ENCODE measurements around the gene TACC2.

The TACC2 gene

DNA sequence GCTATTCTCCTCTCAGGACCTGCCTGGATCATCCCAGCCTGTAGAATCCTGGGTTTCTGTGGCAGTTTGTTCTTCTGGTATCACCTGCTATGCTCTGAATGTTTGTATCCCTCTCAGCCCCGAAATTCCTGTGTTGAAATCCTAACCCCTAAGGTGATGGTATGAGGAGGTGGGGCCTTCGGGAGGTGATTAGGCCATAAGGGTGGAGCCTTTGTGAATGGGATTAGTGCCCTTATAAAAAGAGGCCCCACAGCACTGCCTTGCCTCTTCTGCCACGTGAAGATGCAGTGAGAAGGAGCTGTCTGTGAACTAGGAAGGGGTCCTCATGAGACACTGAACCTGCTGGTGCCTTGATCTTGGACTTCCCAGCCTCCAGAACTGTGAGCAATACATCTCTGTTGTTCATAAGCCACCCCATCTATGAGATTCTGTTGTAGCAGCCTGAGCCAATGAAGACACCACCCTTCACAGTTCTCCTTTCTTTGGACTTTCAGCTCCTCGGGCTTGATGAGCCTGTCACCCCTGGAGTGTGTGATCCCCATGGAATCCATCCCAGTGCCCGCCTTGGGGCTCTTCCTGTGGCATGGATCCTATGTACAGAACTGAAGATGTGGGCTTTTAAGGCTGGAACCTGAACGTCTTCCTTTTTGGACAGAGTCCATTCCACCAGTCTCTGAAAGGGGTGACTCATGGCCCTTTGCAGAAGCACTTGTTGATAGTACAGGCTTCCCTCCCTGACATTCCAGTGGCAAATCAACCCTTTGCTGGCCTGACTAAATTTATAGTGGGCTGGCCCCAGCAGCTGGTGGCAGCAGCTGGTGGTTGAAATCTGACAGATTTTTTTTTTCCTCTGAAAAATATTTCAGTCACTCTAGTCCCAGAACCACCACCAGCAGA lies 138.0 kb downstream of the TACC2 start:
- no peak for DNase-seq

DNA sequence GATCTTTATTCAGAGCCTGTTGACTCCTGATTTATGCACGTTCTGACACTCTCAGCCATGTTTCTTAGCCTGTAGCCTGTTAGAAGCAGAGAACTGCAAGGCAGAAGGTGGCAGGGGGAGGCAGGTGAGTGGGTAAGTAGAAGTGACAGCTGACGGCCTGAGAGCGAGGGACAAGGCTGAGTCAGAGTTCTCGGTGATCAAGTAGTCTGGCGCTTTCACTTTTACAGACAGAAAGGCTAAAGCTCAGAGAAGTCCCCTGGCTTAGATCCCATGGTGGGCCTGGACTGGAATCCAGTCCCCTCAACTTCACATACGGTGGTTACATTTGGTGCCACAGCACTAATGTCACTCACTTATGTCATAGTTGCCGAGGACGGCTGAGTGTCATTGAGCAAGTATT lies 139.0 kb downstream of the TACC2 start:
- DNase-seq = no peak

DNA sequence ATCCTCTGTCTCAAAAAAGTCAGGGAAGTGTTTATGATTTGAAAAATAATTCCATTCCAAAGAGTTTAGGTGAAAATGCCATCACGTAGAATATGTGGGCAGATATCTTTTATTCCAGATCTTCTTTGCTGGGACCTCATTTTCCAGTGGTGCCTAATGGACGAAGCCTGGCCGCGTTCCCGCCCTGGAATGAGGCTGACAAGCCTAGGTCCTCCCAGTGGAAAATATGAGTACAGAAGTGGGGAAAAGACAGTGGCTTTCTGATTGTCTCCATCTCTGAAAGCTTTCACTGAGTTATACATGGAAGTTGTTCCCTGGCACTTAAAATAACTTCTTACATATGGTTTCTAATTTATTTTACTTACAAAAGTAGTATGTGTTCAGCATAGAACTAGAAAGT lies 139.4 kb downstream of the TACC2 start:
- peak; percentile 80 for DNase-seq

DNA sequence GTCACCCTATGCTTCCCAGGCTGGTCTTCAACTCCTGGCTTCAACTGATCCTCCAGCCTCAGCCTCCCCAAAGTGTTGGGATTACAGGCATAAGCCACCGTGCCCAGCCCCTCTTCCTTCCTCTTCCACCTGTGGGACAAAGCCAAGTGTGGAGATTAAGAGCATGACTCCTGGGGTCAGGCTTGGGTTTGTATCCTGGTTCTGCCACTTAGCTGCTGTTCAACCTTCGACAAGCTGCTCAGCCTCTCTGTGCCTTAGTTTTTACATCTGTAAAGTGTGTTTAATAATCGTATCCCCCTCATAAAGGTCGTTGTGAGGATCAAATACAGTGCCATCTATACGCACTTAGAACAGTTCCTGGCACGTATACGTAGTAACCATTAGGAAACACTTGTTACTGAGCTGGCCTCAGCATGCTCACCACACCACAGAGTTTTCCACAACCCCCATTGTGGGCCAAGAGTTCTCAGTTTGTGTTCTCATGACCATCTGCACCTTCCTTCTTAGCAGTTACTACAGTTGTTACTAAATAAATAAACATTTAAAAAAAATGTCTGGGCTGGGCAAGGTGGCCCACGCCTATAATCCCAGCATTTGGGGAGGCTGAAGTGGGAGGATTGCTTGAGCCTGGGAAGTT lies 141.6 kb downstream of the TACC2 start:
- DNase-seq = no peak

DNA sequence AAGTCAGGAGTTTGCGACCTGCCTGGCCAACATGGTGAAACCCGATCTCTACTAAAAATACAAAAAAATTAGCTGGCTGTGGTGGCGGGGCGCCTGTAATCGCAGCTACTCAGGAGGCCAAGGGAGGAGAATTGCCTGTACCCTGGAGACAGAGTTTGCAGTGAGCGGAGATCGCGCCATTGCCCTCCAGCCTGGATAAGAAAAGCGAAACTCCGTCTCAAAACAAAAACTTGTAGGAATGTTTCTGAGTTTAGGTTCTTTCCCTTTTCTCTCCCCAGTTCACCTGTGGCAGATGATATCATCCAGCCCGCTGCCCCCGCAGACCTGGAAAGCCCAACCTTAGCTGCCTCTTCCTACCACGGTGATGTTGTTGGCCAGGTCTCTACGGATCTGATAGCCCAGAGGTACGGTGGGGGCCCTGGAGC lies 143.4 kb downstream of the TACC2 start:
- DNase-seq = no peak

DNA sequence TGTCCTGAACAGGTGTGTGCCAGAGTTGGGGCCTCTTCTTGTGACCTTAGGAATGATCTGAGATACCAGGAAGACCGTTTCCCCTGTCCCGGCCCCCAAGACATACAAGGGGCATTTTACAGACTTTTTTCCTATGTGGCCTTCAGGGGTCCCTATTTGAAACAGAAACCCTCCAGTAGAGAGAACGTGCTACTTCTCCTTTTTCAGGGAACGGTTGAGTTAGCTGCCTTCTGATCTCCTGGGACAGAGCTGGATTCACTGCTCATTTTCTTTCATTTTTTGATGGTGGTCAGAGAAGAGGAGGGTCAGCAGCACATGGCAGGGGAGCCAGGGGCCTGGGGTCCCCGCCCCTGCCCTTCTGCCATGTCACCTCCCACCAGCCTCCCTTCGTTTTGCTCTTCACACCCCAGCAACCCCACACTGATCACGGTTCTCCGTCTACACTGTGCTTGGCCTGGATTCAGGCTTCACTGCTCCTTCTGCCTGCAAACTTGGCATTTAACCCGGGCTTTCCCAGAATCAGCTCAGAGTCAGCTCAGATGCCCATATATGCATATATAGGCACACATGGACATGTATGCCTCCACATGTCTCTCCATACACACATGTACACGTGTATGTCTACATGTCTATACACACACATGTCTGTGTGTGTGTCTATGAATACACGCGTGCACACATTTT lies 144.1 kb downstream of the TACC2 start:
- no peak for DNase-seq

DNA sequence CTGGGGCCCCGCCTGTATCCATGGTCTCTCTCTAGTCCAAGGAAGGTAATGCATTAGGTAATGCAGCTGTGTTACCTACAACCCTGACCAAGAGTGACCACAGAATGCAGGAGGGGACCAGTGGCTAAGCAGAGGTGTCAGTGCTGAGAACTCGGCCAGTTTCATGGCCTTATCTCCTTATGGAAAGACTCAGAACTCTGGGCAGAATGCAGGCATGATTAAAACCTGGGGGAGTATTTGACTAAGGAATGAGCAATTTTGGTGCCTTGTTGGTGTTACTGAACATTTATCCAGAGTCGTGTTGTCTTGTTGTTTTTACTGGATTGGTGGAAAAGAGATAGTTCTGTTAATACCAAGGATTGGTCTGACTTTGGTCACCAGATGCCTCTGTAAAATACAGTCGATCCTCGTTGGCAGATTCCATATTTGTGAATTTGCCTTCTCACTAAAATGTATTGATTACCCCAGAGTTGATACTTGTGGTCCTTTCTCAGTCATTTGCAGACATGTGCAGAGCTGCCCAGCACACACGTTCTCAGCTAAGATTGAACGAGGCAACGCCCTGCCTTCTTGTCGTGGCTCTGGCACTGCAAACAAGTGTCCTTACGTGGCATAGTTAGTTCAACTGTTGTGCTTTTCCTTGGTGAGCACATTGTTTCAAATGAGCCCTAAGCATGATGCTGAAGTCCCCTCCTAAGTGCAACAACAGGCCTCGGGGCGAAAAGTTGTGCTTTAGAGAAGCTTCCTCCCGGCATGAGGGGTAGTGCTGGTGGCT lies 146.5 kb downstream of the TACC2 start:
- DNase-seq = no peak

DNA sequence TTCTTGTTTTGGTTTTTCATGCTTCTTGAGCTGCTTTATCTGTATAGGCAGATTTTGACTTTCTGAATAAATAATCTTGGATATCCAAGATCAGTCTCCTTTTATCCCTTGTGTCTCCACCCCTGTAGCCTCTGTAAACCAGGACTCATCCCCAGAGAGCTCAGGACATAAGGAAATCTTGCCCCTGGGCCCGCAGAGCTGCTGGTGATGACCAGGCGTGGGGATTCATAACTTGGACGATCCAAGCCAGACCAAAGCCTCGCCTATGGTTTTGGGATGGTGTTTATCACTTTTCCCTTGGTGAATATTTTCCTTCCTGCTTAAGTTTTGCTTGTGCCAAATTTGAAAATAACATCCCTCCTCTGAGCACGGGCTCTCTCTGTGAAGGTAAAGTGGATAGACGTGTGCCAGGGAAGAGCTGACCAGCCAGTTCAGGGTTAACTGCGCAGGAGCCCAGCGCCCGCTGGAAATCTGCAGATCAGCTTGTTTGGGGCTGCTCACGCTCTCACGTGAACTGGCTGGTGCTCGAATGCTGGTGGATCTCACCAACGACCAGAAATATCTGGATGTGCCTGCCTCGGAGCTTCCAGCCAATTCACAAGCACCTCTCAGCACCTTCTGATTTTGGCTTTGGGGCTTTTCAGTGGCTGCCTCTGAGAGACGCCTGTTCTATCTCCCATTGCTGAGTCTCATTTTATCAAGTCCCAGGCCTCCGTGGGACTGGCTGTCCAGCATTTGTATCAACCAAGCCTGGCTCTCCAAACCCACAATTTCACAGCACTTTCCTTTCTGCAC lies 150.1 kb downstream of the TACC2 start:
- no peak for DNase-seq

DNA sequence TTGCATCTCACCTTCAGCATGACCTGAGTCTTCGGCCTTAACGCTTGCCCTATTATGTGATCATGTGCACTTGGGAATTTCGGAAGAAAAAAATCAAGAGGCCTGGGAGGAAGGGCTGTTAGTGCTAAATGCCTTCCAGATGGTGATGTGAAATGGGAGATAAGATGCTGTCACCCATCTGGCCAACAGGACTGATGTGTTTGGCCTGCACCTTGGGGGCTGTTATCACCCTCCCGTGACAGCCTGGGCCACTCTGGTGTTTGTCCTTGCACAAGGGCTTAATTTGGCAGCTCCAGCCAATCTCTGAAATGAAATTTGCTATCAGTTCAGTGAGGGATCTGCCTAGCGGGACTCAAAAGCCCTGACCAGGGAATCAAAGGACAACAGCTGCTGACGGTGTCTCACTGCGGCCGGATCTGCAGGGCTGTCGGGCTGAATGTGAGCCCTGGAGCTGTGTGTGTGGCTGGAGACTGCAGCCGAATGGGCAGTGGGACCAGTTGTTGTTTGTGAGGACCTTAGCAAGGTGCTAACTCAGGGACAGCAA lies 150.7 kb downstream of the TACC2 start:
- no peak for DNase-seq

DNA sequence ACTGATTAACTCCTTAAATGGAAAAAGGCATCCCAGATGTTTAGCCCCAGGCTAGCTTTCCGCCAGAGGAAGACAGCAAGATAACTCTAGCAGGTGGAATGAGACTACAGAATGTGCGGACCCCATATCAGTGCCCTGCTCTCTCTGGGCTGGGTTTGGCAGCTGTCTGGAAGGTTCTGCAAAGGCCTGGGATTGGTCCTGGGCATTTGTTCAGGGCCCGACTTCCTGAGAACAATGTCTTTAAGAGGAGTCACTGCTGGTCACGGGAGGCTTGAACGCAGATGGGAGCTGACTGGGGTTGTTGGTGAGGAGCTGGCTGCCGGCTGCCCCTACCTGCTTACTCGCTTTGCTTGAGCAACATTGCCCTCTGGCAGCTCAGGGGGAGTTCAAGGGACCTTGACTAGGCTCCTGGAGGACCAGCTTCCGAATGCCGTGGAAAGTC lies 151.5 kb downstream of the TACC2 start:
- no peak for DNase-seq

DNA sequence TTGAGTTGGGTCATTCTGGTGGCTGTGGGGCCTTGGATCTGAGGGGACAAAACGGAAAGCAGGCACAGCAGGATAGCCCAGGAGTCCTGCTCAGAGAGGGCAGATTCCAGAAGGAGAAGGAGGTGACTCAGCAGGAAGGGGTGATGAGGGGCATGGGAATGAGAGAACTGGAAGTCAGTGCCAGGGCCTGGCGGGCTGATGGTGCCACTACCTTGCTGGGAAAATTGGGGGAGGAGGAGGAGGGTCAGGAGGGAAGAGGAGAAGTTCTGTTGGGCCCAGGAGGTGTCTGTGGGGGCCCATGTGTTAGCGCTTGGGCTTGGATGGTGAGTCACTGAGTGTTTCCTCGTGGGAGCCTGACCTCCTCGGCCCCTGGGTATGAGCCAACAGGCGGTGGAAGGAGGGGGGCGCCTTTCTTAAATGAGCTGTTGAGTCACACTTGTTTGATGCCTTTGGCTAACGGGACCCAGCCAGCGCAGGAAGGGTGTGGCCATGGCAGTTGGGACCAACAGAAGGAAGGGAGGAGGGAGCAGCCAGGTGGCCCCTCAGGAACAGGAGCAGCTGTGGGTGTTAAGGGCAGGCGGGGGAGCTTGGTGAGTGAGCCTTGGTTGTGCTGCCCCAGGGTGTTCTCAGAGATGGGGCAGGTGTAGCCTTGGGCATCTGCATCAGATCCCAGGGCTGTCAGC lies 152.1 kb downstream of the TACC2 start:
- peak; percentile 75 for DNase-seq

DNA sequence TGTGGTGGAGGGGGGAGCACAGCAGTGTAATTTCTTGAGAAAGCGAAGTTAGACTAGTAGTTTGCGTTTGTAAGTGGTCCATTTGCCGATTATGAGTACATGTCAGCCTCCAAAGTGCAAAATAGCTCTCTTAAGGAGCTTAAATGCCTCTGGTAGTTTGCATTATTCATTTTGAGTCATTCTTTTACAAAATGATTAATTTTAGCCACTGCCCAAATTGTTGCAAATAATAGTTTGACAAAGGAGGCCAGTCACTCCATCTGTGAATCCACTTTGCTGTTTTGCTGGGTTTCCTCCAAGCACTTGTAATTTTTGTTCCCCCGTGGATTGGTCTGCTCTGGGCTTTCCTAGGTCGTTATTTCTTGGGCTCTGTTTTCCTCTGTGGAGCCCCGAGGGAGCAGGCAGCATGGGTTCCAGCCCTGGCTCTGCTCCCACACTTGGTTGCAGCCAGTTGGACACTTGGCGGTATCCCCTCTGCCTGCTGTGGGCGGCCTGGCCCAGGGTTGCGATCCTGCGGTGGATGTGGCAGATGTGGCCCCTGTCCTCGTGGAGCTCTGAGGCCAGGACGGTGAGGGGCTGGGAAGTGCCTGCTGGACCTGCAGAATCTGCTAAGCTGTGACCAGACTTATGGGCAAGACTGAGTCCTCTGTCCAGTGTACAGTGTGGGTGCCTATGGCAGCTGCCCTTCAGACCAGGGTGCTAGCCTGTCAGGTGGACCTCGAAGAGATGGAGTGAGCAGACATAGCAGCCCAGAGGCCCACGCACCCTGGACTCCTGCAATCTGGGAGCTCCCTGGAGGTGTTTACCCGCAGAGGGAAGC lies 153.1 kb downstream of the TACC2 start:
- no peak for DNase-seq

DNA sequence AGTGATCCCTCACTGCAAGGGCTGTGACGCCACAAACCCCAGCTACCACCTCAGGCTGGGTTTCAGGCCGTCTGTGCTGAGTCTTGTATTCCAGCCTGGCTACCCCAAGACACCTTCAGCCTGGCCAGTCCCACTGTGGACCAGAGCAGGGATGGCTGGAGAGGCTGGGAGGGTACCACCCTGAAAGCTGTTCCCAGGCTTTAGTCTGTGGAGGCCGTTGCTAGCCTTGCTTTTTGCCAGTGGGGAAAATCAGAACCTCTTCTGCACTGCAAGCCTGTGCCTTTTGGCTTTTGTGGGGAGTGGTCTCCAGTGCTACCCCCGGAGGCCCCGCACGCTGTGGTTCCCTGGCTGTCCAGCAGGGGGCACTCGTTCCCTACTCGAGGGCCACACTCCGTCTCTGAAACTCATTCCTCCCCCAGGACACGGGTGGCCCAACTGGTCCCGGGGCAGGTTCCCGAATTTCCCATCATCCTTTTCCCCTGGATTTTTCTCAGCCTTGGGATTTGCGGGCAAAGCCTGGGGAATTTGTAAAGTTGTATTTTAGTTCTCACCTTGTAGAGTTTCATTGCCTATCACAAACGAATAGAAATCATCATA lies 153.8 kb downstream of the TACC2 start:
- DNase-seq = no peak

DNA sequence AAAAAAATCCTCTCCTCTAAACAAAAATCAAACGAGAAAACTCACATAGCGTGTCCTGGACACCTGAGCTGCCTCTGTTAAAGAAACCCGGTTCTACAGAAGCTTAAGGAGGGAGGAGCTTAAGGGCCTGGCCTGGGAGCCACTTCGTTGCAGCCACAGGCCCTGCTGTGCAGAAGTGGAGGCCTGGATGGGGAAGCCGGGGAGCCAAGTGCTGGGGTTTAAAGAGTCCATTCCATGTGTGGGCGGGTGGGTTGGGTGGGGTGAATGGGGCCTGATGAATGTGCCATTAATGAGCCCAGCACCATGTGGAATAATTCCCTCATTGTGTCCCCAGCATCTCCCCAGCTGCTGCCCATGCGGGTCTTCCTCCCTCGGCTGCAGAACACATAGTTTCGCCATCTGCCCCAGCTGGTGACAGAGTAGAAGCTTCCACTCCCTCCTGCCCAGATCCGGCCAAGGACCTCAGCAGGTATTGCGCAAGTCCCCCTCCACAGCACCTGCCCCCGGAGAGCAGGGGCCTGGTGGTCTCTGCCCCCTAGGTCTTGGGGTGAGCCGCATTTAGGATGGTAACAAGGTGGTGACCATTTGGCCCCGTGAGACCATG lies 154.4 kb downstream of the TACC2 start:
- DNase-seq = no peak

DNA sequence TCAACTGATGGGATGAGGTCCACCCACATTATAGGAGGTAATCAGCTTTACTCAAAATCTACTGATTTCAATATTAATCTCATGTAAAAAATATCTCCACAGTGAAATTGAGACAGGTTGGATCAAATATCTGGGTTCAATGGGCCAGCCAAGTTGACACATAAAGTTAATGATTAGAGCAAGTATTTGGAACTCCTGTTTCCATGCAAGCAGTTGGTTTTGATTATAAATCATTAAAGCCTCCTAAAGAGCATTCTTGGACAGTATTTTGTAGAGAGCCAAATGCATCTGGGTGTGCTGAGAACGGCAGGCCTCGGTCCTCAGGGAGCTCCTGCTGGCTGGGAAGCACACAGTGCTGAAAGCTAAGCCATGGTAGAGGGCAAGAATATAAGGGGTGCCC lies 155.2 kb downstream of the TACC2 start:
- no peak for DNase-seq

DNA sequence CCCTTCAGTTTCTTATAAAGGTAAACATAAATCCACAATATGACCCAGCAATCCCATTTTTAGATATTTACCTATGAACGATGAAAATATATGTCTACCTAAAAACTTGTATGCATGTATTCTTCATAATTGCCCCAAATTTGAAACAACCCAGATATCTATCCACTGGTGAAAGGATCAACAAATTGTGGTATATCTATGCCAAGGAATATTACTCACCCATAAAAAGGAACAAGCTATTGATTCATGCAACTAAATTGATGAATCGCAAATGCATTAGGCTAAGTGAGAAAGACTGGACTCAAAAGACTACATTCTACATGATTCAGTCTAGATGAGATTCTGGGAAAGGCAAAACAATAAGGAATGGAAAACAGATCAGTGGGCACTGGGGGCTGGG lies 156.2 kb downstream of the TACC2 start:
- DNase-seq = no peak

DNA sequence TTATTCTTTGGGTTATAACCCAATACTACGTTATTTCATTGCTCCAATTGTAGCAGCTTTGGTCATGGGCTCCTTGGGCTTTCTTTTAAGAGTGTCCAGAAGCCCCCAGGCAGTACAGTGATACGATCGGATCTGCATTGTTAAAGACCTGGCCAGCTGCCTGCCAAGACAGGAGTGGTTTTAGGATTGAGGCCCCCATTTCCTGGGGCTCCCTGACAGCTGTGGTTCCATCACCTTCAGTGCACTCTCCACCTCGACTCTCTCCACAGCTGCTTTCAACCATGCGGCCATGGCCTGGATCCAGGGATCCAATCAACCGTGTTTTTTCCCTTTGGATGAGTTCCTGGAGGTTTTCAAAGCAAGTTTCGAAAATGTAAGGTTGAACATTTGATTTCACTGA lies 158.7 kb downstream of the TACC2 start:
- DNase-seq = peak; percentile 92

DNA sequence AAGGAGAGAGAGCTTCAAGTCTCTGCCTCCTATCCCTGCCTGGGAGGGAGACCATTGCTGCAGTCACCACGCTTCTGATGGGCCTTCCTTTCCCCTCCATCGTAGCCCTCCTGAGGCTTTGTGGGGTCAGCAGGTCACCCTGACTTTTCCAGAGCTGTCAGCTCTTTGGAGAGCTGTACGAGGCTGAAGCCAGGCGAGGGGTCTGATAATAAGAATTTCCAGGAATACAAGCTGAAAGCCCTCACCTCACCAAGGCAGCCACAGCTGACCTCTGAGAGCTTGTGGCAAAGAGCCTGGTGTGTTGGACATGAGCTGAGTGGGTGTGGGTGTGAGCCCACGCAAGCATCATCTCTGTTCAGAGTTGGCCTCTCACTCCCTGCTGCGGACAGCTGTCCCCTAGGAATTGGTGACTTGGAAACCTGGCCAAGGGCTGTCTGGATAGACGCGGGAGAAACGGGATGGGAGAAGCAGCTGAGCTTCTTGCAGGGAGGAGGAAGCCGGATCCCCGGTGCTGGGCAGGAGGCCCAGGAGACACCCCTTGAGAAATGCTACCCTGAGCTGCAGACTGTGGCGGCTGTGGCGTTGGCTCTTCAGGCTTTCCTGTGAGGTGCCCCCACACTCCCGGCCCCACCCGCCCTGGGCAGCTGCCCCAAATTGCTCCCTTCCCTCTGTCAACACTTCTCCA lies 160.1 kb downstream of the TACC2 start:
- peak; percentile 93 for DNase-seq

Measured in right hindlimb (tissue), 1 donor.